Kidney (tissue), 14 donors: ENCODE data around the gene ZNF860. TPM values are rescaled to one million over a fixed set of nuclear protein-coding genes. Genes with fewer than 3 reads are reported as not detected.

Experiments
- DNase-seq, 5 donors: peaks; one replicate each; pipeline ENCODE4 v3.0.0-alpha.2; 2013 to 2020
- FAIRE-seq: peaks from 2 replicates; lab custom pipeline; 2012; peaks lifted over from hg19 to GRCh38; lab: Jason Lieb, UNC
- H3K27ac ChIP-seq, 2 donors: one replicate each; pipeline ENCODE4 v1.7.0; 2013; ENCODE audit warnings: low read depth in 2 of 2, low read length in 2 of 2, inconsistent platforms in 1 of 2
- H3K27me3 ChIP-seq: one replicate; pipeline ENCODE4 v1.7.1; 2013; ENCODE audit warnings: low read length, inconsistent platforms; ENCODE audit not compliant: control insufficient read depth, insufficient read depth
- H3K36me3 ChIP-seq, 3 donors: one replicate each; pipeline versions ENCODE4 v1.7.0 to v1.7.1; 2013; ENCODE audit warnings: low read length in 3 of 3, control low read depth in 1 of 3, inconsistent platforms in 1 of 3; ENCODE audit not compliant: insufficient read depth in 3 of 3, control insufficient read depth in 2 of 3
- H3K4me1 ChIP-seq, 3 donors: one replicate each; pipeline versions ENCODE4 v1.7.0 to v1.7.1; 2013; ENCODE audit warnings: low read length in 3 of 3, inconsistent platforms in 1 of 3, low read depth in 1 of 3; ENCODE audit not compliant: control insufficient read depth in 2 of 3, insufficient read depth in 2 of 3
- H3K4me3 ChIP-seq, 3 donors: one replicate each; pipeline versions ENCODE4 v1.7.0 to v1.8.1; 2013; ENCODE audit warnings: low read length in 3 of 3, control low read depth in 1 of 3, inconsistent platforms in 1 of 3
- H3K9ac ChIP-seq, 3 donors: one replicate each; pipeline versions ENCODE4 v1.7.0 to v1.7.1; 2013; ENCODE audit warnings: low read length in 3 of 3, control low read depth in 1 of 3, inconsistent platforms in 1 of 3
- H3K9me3 ChIP-seq, 3 donors: one replicate each; pipeline versions ENCODE4 v1.7.0 to v1.7.1; 2013; ENCODE audit warnings: low read length in 3 of 3, control low read depth in 1 of 3, inconsistent platforms in 1 of 3; ENCODE audit not compliant: control insufficient read depth in 2 of 3, insufficient read depth in 1 of 3
- intact Hi-C: fragments of 100-400 bp; cut with DNase I; formaldehyde crosslinking; loops from one replicate; pipeline ENCODE4 v1.11.1; 2022
- polyA plus RNA-seq: library from polyadenylated mRNA; stranded (reverse); fragments of 350-450 nt; fragmentation: Illumina TruSeq; extraction: RNeasy Lipid Tissue Mini Kit (QIAGEN cat#74804); gene quantifications from one replicate; pipeline ENCODE4 v1.2.3, GENCODE V29; 2014; ENCODE audit warnings: low read depth, low replicate concordance; ENCODE audit not compliant: insufficient read depth
- total RNA-seq: library from RNA; stranded (reverse); fragmentation: NEBNext Ultra II Directional; extraction: Animal tissue kit (Norgen Biotek cat#: 25700); gene quantifications from one replicate; pipeline ENCODE4 v1.2.1, GENCODE V29; 2021
- TF ChIP-seq, protein P1 (sequence below): IDR thresholded peaks from 3 replicates; pipeline ENCODE4 v1.5.1; 2012; ENCODE audit warnings: mild to moderate bottlenecking, moderate library complexity, borderline replicate concordance; ENCODE audit not compliant: insufficient read depth; ENCODE audit errors: extremely low read depth
- donor health status: control.
- donor health status: control.
- donor health status: control.
- donor health status: control.
- donor health status: control.
- donor health status: DM: yes; HTN: yes; CAD: no.
- donor health status: Normal renal cell carcinoma (clear cell type).

Gene ZNF860
- total and polyA plus RNA-seq, 2 donors from 2014 or later, result 0.84 to 5.9 TPM

DNA sequence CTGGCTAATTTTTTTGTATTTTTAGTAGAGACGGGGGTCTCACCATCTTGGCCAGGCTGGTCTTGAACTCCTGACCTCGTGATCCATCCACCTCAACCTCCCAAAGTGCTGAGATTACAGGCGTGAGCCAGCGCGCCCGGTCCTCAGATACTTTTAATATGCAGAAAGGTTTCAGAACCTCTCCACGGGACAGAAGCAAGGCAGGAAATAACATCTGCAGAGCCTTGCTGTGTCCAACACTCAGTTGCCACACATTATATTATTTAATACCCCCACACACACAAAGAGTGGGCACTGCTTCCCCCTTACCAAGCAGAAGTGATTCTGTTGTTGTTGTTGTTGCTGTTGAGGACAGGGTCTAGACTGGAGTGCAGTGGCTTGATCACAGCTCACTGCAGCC lies 28.5 kb upstream of the ZNF860 start:
- H3K27ac ChIP-seq, result no peak overlapping the region
- H3K36me3 ChIP-seq, result no peaks in the 10 kb centered on the region
- H3K9me3 ChIP-seq, result peaks cover 0 to 7% (median 2%) of the 10 kb centered on the region in 3 donors
- H3K4me3 ChIP-seq, result no peak overlapping the region
- no peaks in the 10 kb centered on the region for H3K27me3 ChIP-seq
- DNase-seq (no peak), FAIRE-seq (no peak)
- intact Hi-C loops, result no loop called here
- H3K9ac ChIP-seq, result no peak overlapping the region
- peaks cover 0 to 4% (median 4%) of the 10 kb centered on the region in 3 donors for H3K4me1 ChIP-seq
- TF ChIP-seq, protein P1, sequence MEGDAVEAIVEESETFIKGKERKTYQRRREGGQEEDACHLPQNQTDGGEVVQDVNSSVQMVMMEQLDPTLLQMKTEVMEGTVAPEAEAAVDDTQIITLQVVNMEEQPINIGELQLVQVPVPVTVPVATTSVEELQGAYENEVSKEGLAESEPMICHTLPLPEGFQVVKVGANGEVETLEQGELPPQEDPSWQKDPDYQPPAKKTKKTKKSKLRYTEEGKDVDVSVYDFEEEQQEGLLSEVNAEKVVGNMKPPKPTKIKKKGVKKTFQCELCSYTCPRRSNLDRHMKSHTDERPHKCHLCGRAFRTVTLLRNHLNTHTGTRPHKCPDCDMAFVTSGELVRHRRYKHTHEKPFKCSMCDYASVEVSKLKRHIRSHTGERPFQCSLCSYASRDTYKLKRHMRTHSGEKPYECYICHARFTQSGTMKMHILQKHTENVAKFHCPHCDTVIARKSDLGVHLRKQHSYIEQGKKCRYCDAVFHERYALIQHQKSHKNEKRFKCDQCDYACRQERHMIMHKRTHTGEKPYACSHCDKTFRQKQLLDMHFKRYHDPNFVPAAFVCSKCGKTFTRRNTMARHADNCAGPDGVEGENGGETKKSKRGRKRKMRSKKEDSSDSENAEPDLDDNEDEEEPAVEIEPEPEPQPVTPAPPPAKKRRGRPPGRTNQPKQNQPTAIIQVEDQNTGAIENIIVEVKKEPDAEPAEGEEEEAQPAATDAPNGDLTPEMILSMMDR, result no peak

DNA sequence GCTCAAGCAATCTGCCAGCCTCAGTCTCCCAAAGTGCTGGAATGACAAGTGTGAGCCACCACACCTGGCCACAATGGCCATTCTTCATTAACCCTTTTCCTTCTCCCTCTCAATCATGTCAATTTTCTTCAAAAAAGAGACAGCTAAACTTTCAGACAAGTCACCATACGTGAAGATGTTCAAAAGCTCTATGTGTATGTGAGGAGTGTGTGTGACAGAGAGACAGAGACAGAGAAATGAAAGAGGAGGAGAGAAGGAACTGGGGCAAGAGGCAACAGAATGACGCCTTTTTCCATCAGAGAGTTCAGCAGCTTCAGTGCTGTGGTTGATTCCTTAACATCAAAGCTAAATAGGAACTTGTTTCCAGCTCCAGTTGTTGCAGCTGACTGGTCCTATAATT lies 27.9 kb upstream of the ZNF860 start:
- FAIRE-seq (no peak), DNase-seq (no peak)
- no peak overlapping the region for H3K4me3 ChIP-seq
- H3K27ac ChIP-seq, result no peak overlapping the region
- H3K27me3 ChIP-seq, result no peaks in the 10 kb centered on the region
- TF ChIP-seq, protein P1, result no peak
- H3K36me3 ChIP-seq, result no peaks in the 10 kb centered on the region
- intact Hi-C loops, result no loop called here
- no peak overlapping the region for H3K9ac ChIP-seq
- H3K4me1 ChIP-seq, result peaks cover 0 to 9% (median 9%) of the 10 kb centered on the region in 3 donors
- H3K9me3 ChIP-seq, result peaks cover 0 to 7% (median 2%) of the 10 kb centered on the region in 3 donors

DNA sequence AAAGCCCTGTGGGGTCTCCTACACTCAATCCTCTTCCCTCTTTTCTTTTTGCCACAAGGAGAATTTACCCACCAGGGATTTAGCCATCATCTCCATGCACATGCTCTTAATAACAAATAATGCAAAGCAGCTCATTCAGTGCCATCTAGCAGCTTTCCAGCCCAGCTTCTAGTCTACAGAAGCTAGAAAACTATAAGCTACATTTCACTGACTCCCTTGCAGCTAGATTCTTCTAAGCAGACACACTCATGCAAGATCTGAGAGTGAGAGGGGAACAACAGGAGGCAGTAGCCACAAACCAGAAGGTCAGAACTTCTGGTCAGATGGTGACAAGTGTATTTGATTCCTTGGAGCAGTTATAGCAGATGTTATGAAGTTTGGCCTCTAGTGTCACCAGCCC lies 26.0 kb upstream of the ZNF860 start:
- Histone ChIP-seq H3K4me3 (no peak overlapping the region), H3K27me3 (no peaks in the 10 kb centered on the region), H3K9ac (no peak overlapping the region), H3K27ac (no peak overlapping the region), H3K36me3 (no peaks in the 10 kb centered on the region), H3K9me3 (peaks cover 0 to 7% (median 2%) of the 10 kb centered on the region in 3 donors), H3K4me1 (peaks cover 0 to 27% (median 22%) of the 10 kb centered on the region in 3 donors)
- no peak for DNase-seq
- intact Hi-C loops, result no loop called here
- TF ChIP-seq, protein P1, result no peak
- no peak for FAIRE-seq

DNA sequence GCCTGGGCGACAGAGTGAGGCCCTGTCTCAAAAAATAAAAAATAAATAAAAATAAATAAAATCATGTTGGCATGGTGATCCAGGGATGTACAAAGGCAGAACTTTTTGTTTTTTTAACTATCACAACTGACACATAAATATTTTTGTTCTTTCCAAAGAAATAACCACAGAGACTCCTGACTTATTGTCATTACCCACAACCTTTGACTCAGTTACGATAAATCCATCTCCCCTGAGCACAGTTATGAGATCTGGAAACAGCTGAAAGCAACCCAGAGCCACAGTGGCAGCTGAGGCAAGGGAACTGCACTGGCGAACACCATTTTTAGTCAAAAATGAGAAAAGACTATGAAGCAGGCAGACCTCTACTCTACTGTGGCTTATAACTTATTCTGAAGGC lies 24.4 kb upstream of the ZNF860 start:
- TF ChIP-seq, protein P1, result no peak
- no peak overlapping the region for H3K9ac ChIP-seq
- no peak overlapping the region for H3K27ac ChIP-seq
- peak in 2 of 5 donors; percentile 49 to 54 for DNase-seq
- H3K4me3 ChIP-seq, result no peak overlapping the region
- H3K9me3 ChIP-seq, result peaks cover 0 to 7% (median 2%) of the 10 kb centered on the region in 3 donors
- no peaks in the 10 kb centered on the region for H3K36me3 ChIP-seq
- H3K4me1 ChIP-seq, result peaks cover 0 to 30% (median 29%) of the 10 kb centered on the region in 3 donors
- no peaks in the 10 kb centered on the region for H3K27me3 ChIP-seq
- FAIRE-seq, result no peak
- intact Hi-C loops, result no loop called here
